HS-27A (cell line): ENCODE results near the gene PHIP.
"Not testable (repeated sequence)": the region's sequence is repeated elsewhere in the genome, so short reads cannot be mapped to it uniquely, and the experiment has no call there.

Experiments used
- DNase-seq: peaks from one replicate; pipeline ENCODE4 v3.0.0-alpha.2; 2012; ENCODE audit warnings: low read depth, missing footprints

PHIP gene

GRCh38 chr6:79078075-79078969 is at the start of gene PHIP:
Gene PHIP (minus strand): TSS chr6:79078254. CDS start chr6:79078068, 186 bp downstream.
- peak; percentile 71 for DNase-seq

GRCh38 chr6:79127660-79128059 is 49.6 kb upstream of the PHIP start:
- DNase-seq = no peak

- DNase-seq = no peak
Measured at GRCh38 chr6:79119217-79119616, 41.2 kb upstream of the PHIP start.

GRCh38 chr6:79117752-79118151 is 39.7 kb upstream of the PHIP start:
- no peak for DNase-seq

- DNase-seq = no peak
Measured at GRCh38 chr6:79115553-79116182, 37.6 kb upstream of the PHIP start.

- no peak for DNase-seq
Measured at GRCh38 chr6:79111549-79111948, 33.5 kb upstream of the PHIP start.

GRCh38 chr6:79101164-79101563 is 23.1 kb upstream of the PHIP start:
- no peak for DNase-seq

- no peak for DNase-seq
Measured at GRCh38 chr6:79100304-79100703, 22.2 kb upstream of the PHIP start.

- DNase-seq = no peak
Measured at GRCh38 chr6:79094938-79095337, 16.9 kb upstream of the PHIP start.

- not testable (repeated sequence) for DNase-seq
Measured at GRCh38 chr6:79091801-79092200, 13.7 kb upstream of the PHIP start.

GRCh38 chr6:79089552-79090404 is 11.7 kb upstream of the PHIP start:
- no peak for DNase-seq

- DNase-seq = no peak
Measured at GRCh38 chr6:79084693-79085092, 6.6 kb upstream of the PHIP start.

- DNase-seq = no peak
Measured at GRCh38 chr6:79082304-79082703, 4.2 kb upstream of the PHIP start.

- DNase-seq = no peak
Measured at GRCh38 chr6:79081663-79082062, 3.6 kb upstream of the PHIP start.

- DNase-seq = no peak
Measured at GRCh38 chr6:79079561-79080041, 1.5 kb upstream of the PHIP start.

- no peak for DNase-seq
Measured at GRCh38 chr6:79077715-79078074, 359 bp downstream of the PHIP start.

GRCh38 chr6:79076782-79077641 is 1.0 kb downstream of the PHIP start:
- DNase-seq = peak; percentile 59

- DNase-seq = no peak
Measured at GRCh38 chr6:79076160-79076559, 1.9 kb downstream of the PHIP start.

GRCh38 chr6:79073888-79074287 is 4.2 kb downstream of the PHIP start:
- DNase-seq = no peak

GRCh38 chr6:79072640-79073181 is 5.3 kb downstream of the PHIP start:
- no peak for DNase-seq

- DNase-seq = no peak
Measured at GRCh38 chr6:79071547-79071946, 6.5 kb downstream of the PHIP start.
